Dedifferentiated amniotic fluid mesenchymal stem cell (primary cell): ENCODE data around the gene TTC32.

Experiments used
- DNase-seq: peaks from one replicate; pipeline ENCODE4 v3.0.0-alpha.2; 2016; ENCODE audit errors: extremely low spot score

Gene TTC32

GRCh38 chr2:19878268-19879046 lies 23.3 kb downstream of the TTC32 start:
- no peak for DNase-seq

- DNase-seq: no peak
Observed at GRCh38 chr2:19876751-19877150, 25.0 kb downstream of the TTC32 start.

- DNase-seq: no peak
Observed at GRCh38 chr2:19875280-19875679, 26.5 kb downstream of the TTC32 start.

- DNase-seq: no peak
Observed at GRCh38 chr2:19874726-19875125, 27.1 kb downstream of the TTC32 start.

- DNase-seq: no peak
Observed at GRCh38 chr2:19873014-19873413, 28.8 kb downstream of the TTC32 start.

GRCh38 chr2:19872302-19872701 lies 29.5 kb downstream of the TTC32 start:
- DNase-seq: no peak

GRCh38 chr2:19871836-19872235 lies 29.9 kb downstream of the TTC32 start:
- no peak for DNase-seq

GRCh38 chr2:19870792-19871191 lies 31.0 kb downstream of the TTC32 start:
- DNase-seq: no peak

- no peak for DNase-seq
Observed at GRCh38 chr2:19868701-19869580, 32.8 kb downstream of the TTC32 start.

GRCh38 chr2:19868224-19868623 lies 33.6 kb downstream of the TTC32 start:
- no peak for DNase-seq

- DNase-seq: no peak
Observed at GRCh38 chr2:19866771-19867170, 35.0 kb downstream of the TTC32 start.

GRCh38 chr2:19865151-19865550 lies 36.6 kb downstream of the TTC32 start:
- no peak for DNase-seq

GRCh38 chr2:19864381-19864780 lies 37.4 kb downstream of the TTC32 start:
- no peak for DNase-seq

- DNase-seq: peak; percentile 32
Observed at GRCh38 chr2:19863303-19864041, 38.3 kb downstream of the TTC32 start.

- no peak for DNase-seq
Observed at GRCh38 chr2:19861813-19862212, 40.0 kb downstream of the TTC32 start.

- DNase-seq: no peak
Observed at GRCh38 chr2:19860022-19860421, 41.8 kb downstream of the TTC32 start.

- DNase-seq: no peak
Observed at GRCh38 chr2:19859565-19859964, 42.2 kb downstream of the TTC32 start.

GRCh38 chr2:19857806-19858205 lies 44.0 kb downstream of the TTC32 start:
- DNase-seq: no peak

- DNase-seq: no peak
Observed at GRCh38 chr2:19857100-19857499, 44.7 kb downstream of the TTC32 start.

GRCh38 chr2:19855542-19856431 lies 46.0 kb downstream of the TTC32 start:
- no peak for DNase-seq
